Activated CD4-positive, alpha-beta T cell treated with anti-CD3 and anti-CD28 coated beads, Interleukin-2, amount 10 ng/mL, durations not matched to agents 7 days and 5 days (primary cell): ENCODE data around the gene BNC2. TPM values are rescaled to one million over a fixed set of nuclear protein-coding genes. Genes with fewer than 3 reads are reported as not detected.
"Not testable (repeated sequence)": the region's sequence is repeated elsewhere in the genome, so short reads cannot be mapped to it uniquely, and the experiment has no call there.

Experiments
- CTCF ChIA-PET: fragments of 350-600 bp; sonication (Branson Sonifier 250); formaldehyde crosslinking; loops from one replicate; lab custom pipeline; 2021; ENCODE audit warnings: antibody characterized with exemption; lab: Charles Lee
- POLR2A ChIA-PET: fragments of 350-600 bp; sonication (Branson Sonifier 250); formaldehyde crosslinking; loops from one replicate; lab custom pipeline; 2021; ENCODE audit warnings: antibody characterized with exemption; lab: Charles Lee
- DNase-seq: peaks from one replicate; pipeline ENCODE4 v3.0.0-alpha.2; 2020
- H3K27ac Mint-ChIP-seq: one replicate; pipeline ENCODE4 v1.8.0; 2021; ENCODE audit warnings: mild to moderate bottlenecking, moderate library complexity, mixed read lengths
- H3K27me3 Mint-ChIP-seq: one replicate; pipeline ENCODE4 v1.8.0; 2021; ENCODE audit warnings: mixed read lengths
- H3K36me3 Mint-ChIP-seq: one replicate; pipeline ENCODE4 v1.8.0; 2021; ENCODE audit warnings: low read depth, mixed read lengths
- H3K4me1 Mint-ChIP-seq: one replicate; pipeline ENCODE4 v1.8.0; 2021; ENCODE audit warnings: mixed read lengths
- H3K4me3 Mint-ChIP-seq: one replicate; pipeline ENCODE4 v1.8.0; 2021; ENCODE audit warnings: mild to moderate bottlenecking, moderate library complexity, mixed read lengths
- H3K9me3 Mint-ChIP-seq: one replicate; pipeline ENCODE4 v1.8.0; 2021; ENCODE audit warnings: mixed read lengths
- total RNA-seq, 2 experiments: library from RNA; stranded (reverse); gene quantifications; one replicate each; pipeline ENCODE4 v1.2.3, GENCODE V29; 2021

The BNC2 gene
- total RNA-seq, 2 experiments from 2014 or later, result not detected

DNA sequence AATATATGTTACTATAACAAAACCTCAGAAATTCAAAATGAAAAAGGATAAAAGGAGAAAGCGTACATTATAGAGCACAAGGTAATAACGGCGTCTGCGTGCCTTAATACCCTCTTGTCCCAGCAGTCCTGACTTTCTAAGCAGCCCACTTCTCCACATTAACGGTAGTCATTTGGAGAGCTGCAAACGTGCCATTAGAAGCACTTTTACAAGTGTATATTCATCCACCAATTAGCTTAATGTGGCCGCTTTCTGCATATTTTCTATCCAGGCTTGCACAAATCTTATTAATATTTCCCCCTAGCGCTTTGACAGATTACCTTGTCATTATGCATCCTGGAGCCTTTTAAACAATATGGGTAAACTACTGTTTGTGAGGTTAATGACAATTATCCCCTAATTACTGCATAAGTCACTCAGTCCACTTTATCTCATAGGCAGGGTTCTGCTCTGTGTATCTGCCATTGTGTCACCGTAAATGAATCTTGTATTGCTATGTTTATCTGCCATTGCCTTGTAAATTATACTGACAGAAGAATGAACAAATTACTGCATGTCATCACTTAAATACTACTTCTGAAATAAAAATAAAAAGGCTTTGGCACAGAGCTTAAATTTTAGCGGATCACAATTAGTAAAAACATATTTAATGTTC lies 421.3 kb downstream of the BNC2 start:
- Mint-ChIP-seq H3K9me3 (no peaks in the 10 kb centered on the region), H3K27ac (no peak overlapping the region), H3K27me3 (no peaks in the 10 kb centered on the region), H3K4me1 (no peaks in the 10 kb centered on the region), H3K4me3 (no peak overlapping the region), H3K36me3 (no peaks in the 10 kb centered on the region)
- ChIA-PET CTCF (no interaction called here), POLR2A (no interaction called here)
- no peak for DNase-seq

- Mint-ChIP-seq H3K36me3 (no peaks in the 10 kb centered on the region), H3K4me3 (no peak overlapping the region), H3K4me1 (no peaks in the 10 kb centered on the region), H3K27me3 (no peaks in the 10 kb centered on the region), H3K27ac (no peak overlapping the region), H3K9me3 (no peaks in the 10 kb centered on the region)
- ChIA-PET POLR2A (no interaction called here), CTCF (no interaction called here)
- no peak for DNase-seq
These were observed 422.5 kb downstream of the BNC2 start for GRCh38 chr9:16447946-16448345.

GRCh38 chr9:16446636-16447035 lies 423.8 kb downstream of the BNC2 start:
- H3K27ac Mint-ChIP-seq, result no peak overlapping the region
- no peaks in the 10 kb centered on the region for H3K4me1 Mint-ChIP-seq
- H3K36me3 Mint-ChIP-seq, result no peaks in the 10 kb centered on the region
- no peaks in the 10 kb centered on the region for H3K27me3 Mint-ChIP-seq
- no peak overlapping the region for H3K4me3 Mint-ChIP-seq
- CTCF ChIA-PET, result no interaction called here
- no peaks in the 10 kb centered on the region for H3K9me3 Mint-ChIP-seq
- DNase-seq, result no peak
- POLR2A ChIA-PET, result no interaction called here

DNA sequence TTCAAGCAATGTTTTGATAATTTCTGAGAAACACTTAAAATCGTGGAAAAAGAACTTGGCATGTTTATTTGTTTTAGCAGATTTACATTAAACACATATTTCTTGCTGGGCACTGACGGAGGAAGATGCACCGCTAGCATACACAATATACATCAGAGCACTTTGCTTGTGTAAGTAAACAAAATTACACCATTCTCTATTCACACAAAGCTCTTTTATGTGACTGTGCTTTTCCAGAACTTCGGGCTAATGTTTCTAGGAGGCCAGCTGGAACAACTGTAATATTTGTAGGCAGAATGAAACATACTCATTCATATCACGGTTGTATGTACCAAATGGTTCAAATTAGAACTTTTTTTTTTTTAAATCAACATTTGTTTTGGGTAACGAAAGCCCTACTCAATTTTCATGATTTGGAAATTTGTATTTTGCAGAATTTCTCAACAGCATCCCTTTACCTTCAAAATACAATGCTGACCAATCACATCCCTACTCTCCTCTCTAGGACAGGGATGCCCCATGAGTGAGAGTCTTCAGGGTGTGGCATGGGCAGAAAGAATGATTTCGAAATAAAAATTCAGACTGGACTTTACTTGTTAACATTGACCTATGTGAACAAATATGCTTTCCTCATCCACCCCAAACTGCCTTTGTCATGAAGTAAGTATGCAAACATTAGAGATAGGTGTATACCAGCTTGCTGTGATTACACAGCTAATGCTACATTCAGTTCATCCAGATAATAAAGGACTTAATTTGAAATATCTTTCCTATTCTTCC lies 425.1 kb downstream of the BNC2 start:
- H3K4me1 Mint-ChIP-seq, result no peaks in the 10 kb centered on the region
- no peaks in the 10 kb centered on the region for H3K27me3 Mint-ChIP-seq
- DNase-seq, result no peak
- no peaks in the 10 kb centered on the region for H3K9me3 Mint-ChIP-seq
- no peaks in the 10 kb centered on the region for H3K36me3 Mint-ChIP-seq
- no peak overlapping the region for H3K4me3 Mint-ChIP-seq
- ChIA-PET CTCF (no interaction called here), POLR2A (no interaction called here)
- H3K27ac Mint-ChIP-seq, result no peak overlapping the region

DNA sequence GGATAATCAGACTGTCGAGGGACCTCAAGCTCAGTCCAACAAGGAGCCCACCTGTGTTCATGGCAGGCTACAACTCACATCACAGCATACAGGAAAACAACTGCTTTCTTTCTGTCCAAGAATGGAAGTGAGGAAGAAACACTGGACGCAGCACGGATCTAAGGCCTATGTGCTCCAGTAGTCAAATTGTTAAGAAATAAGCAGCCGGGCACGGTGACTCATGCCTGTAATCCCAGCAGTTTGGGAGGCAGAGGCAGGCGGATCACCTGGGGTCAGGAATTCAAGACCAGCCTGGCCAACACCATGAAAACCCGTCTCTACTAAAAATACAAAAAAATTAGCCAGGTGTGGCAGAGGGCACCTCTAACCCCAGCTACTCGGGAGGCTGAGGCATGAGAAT lies 427.8 kb downstream of the BNC2 start:
- POLR2A ChIA-PET, result no interaction called here
- H3K27ac Mint-ChIP-seq, result no peak overlapping the region
- H3K36me3 Mint-ChIP-seq, result no peaks in the 10 kb centered on the region
- DNase-seq, result no peak
- no peak overlapping the region for H3K4me3 Mint-ChIP-seq
- CTCF ChIA-PET, result no interaction called here
- H3K4me1 Mint-ChIP-seq, result no peaks in the 10 kb centered on the region
- H3K27me3 Mint-ChIP-seq, result no peaks in the 10 kb centered on the region
- peaks cover 2% of the 10 kb centered on the region for H3K9me3 Mint-ChIP-seq

DNA sequence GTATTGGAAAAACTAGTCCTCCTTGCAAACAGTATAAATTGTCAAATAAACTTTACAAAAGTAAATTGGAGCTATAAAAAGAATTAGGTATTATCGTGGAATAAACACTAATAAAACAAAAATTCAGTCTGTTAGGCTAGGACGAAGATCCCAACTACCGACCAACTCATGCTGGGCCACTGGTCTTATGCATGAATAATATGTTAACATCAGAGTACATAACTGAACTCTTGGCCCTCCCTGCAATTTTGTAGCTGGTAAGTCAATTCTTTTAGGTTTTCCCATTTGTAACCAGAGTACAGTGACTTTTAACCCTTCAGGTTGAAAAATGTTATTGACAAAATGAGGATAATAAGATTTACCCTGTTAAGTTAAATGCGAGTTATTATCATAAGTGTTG lies 428.7 kb downstream of the BNC2 start:
- no peak for DNase-seq
- ChIA-PET POLR2A (no interaction called here), CTCF (no interaction called here)
- no peaks in the 10 kb centered on the region for H3K4me1 Mint-ChIP-seq
- no peaks in the 10 kb centered on the region for H3K27me3 Mint-ChIP-seq
- H3K36me3 Mint-ChIP-seq, result no peaks in the 10 kb centered on the region
- H3K27ac Mint-ChIP-seq, result no peak overlapping the region
- H3K9me3 Mint-ChIP-seq, result peaks cover 2% of the 10 kb centered on the region
- H3K4me3 Mint-ChIP-seq, result no peak overlapping the region

DNA sequence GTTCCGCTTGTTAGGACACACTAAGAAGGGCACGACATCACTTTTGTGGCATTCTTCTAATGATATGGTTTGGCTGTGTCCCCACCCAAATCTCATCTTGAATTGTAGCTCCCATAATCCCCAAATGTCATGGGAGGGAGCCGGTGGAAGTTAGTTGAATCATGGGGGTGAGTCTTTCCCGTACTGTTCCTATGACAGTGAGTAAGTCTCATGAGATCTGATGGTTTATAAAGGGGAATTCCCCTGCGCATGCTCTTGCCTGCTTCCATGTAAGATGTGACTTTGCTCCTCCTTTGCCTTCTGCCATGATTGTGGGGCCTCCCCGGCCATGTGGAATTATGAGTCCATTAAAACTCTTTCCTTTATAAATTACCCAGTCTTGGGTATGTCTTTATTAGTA lies 431.6 kb downstream of the BNC2 start:
- CTCF ChIA-PET, H3K27ac Mint-ChIP-seq, H3K9me3 Mint-ChIP-seq, H3K4me3 Mint-ChIP-seq, DNase-seq, H3K36me3 Mint-ChIP-seq, H3K27me3 Mint-ChIP-seq, POLR2A ChIA-PET, H3K4me1 Mint-ChIP-seq: not testable (repeated sequence)

DNA sequence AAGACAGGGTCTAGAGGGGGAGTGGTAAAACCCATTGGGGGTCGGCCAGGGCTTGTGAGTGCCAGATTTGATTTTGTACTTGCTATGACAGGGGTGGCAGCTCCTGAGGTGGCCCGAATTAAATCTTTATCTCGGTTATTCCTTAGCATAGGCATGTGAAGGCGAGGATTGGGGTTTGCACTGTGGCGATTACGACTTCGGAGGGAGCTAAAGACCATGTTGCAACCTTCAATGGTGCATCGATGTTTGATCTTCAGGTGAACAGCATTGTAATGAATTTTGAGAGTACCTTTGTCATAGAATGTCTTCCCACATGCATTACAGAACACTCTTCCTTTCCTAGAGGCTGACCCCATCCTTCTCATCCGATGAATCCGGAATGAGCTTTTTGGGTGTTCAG lies 433.9 kb downstream of the BNC2 start:
- Mint-ChIP-seq H3K27ac (no peak overlapping the region), H3K4me3 (no peak overlapping the region), H3K4me1 (no peaks in the 10 kb centered on the region), H3K27me3 (no peaks in the 10 kb centered on the region), H3K36me3 (no peaks in the 10 kb centered on the region), H3K9me3 (peaks cover 2% of the 10 kb centered on the region)
- ChIA-PET CTCF (no interaction called here), POLR2A (no interaction called here)
- no peak for DNase-seq

DNA sequence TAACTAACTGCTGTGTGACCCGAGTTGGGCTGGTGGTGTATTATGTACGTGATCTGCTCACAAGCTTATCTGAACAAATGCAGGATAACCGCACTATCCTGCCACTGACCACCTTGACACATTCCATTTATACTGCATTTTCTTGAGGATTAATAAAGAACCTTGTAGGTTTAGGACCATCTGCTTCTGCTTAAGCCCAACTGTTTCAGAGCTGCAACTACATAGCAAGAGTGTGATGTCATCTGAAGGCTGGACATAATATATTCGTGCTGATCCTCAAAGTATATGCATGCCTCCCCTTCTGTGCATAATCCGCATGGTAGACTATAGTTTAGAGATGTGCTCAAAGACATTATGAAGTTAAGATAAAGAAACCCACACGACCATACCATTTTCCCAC lies 435.9 kb downstream of the BNC2 start:
- no peaks in the 10 kb centered on the region for H3K27me3 Mint-ChIP-seq
- DNase-seq, result no peak
- no peak overlapping the region for H3K4me3 Mint-ChIP-seq
- no peaks in the 10 kb centered on the region for H3K36me3 Mint-ChIP-seq
- H3K27ac Mint-ChIP-seq, result no peak overlapping the region
- no peaks in the 10 kb centered on the region for H3K4me1 Mint-ChIP-seq
- ChIA-PET CTCF (no interaction called here), POLR2A (no interaction called here)
- H3K9me3 Mint-ChIP-seq, result peaks cover 2% of the 10 kb centered on the region

GRCh38 chr9:16433494-16433893 lies 437.0 kb downstream of the BNC2 start:
- no peak for DNase-seq
- Mint-ChIP-seq H3K4me3 (no peak overlapping the region), H3K36me3 (no peaks in the 10 kb centered on the region), H3K27me3 (no peaks in the 10 kb centered on the region), H3K4me1 (no peaks in the 10 kb centered on the region), H3K9me3 (no peaks in the 10 kb centered on the region), H3K27ac (no peak overlapping the region)
- CTCF ChIA-PET, result no interaction called here
- POLR2A ChIA-PET, result no interaction called here

- no peak for DNase-seq
- H3K4me3 Mint-ChIP-seq, result no peak overlapping the region
- H3K27me3 Mint-ChIP-seq, result no peaks in the 10 kb centered on the region
- no peaks in the 10 kb centered on the region for H3K36me3 Mint-ChIP-seq
- CTCF ChIA-PET, result no interaction called here
- POLR2A ChIA-PET, result interaction anchor here (0.5 kb wide), 1 partner anchor 15 kb away, joined by 4 read pairs; no protein-coding TSS in a partner anchor
- H3K9me3 Mint-ChIP-seq, result no peaks in the 10 kb centered on the region
- H3K4me1 Mint-ChIP-seq, result no peaks in the 10 kb centered on the region
- H3K27ac Mint-ChIP-seq, result no peak overlapping the region
These were observed 438.6 kb downstream of the BNC2 start for GRCh38 chr9:16431666-16432392.

DNA sequence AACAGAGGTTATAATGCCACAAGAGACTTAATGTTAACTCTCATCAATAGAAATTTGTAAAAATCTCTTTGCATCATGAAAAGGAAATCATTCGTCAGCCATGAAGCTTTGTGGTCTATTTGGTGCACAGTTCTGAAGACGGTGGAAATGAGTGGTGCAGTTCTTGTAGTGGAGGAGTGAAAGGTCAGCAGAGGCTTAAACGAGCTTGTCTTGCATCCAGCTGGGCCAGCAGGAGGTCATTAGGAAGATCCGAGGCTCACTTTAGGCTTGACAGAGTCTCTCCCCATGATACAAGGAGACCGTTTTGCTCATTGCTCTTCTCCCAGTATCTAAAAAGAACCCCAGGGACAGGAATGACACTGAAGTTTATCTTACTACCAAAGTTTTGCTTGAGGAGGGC lies 440.8 kb downstream of the BNC2 start:
- H3K36me3 Mint-ChIP-seq, result no peaks in the 10 kb centered on the region
- no peak for DNase-seq
- H3K27me3 Mint-ChIP-seq, result no peaks in the 10 kb centered on the region
- no peaks in the 10 kb centered on the region for H3K4me1 Mint-ChIP-seq
- ChIA-PET CTCF (no interaction called here), POLR2A (no interaction called here)
- H3K4me3 Mint-ChIP-seq, result no peak overlapping the region
- H3K9me3 Mint-ChIP-seq, result no peaks in the 10 kb centered on the region
- H3K27ac Mint-ChIP-seq, result no peak overlapping the region

DNA sequence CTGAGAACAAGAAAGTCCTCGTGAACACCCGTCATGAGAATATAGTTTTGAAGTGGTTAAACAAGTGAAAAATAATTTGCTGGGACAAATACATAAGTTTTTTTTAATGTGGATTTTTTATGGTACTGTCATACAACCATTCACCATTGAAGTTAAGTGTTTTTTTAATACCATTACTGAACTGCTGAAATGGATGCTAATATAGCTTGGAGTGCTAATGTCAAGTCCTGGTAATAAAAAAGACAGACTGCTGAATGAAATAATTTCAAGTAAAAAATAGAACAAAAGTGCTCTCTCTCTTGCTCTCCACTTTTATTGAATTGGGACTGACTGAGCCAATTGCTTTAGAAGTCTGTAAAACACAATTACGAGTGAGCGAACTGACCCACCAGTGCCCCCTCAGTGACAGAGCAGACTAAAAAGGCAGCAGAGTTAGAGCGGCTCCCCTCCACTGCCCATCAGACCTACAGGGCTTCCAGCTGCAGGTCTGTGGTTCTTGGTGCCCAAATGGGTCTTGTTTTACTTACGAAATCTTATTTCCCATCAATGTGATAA lies 442.5 kb downstream of the BNC2 start:
- no peaks in the 10 kb centered on the region for H3K9me3 Mint-ChIP-seq
- H3K27me3 Mint-ChIP-seq, result no peaks in the 10 kb centered on the region
- H3K36me3 Mint-ChIP-seq, result no peaks in the 10 kb centered on the region
- H3K4me3 Mint-ChIP-seq, result no peak overlapping the region
- H3K27ac Mint-ChIP-seq, result no peak overlapping the region
- CTCF ChIA-PET, result no interaction called here
- no peak for DNase-seq
- POLR2A ChIA-PET, result no interaction called here
- H3K4me1 Mint-ChIP-seq, result no peaks in the 10 kb centered on the region
